ENCODE data around the gene UTP11. TPM values are rescaled to one million over a fixed set of nuclear protein-coding genes. Genes with fewer than 3 reads are reported as not detected.

The UTP11 gene
- total RNA-seq, 1 experiment from 2014 or later: 48.1 TPM

DNA sequence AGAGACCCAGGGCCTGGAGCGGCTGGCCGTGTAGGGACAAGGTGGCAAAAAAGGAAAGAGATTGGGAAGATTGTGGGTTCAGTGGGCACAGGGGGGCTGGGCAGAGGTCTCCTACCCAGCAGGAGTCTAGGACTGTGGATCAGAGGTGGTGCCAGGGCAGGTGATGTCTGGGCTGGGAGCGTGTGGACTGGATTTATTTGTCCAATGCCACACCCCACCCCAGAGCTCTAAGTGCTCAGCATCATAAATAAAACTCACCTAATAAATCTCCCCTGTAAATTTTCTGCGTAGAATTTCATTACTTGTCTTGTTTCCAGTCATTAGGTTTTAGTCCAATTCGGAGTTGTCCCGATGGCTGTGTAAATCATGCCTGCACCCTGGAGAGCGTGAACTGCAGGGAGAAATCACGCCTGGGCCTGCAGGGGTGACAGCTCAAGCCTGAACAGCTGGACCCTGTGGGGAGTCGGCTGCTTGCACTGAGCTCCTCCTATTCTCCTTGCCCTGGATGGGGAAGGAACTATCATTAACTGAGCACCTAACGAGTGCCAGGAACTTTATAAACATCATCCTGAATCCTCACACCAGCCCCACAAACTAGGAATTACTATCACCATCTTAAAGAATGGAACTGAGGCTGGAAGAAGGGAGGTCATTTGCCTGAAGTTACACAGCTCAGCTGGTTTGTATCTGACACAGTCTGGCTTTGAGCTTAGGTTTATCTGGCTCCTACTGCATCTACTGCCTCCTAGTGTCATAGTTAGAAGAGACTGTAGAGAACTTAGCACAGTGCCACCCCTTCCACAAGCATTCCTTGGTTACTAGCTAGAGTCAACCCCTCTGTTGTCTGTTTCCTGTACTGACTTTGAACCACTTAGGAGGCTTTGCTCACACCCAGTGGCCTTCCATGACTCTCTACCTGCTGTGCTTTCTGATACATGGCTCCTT lies 59.0 kb downstream of the UTP11 start:
- no peak for TF ChIP-seq EZH2phosphoT487 (IDR thresholded peaks at IDR 0.05; ENCODE audit: borderline replicate concordance, low read length)
- TF ChIP-seq, protein P1, sequence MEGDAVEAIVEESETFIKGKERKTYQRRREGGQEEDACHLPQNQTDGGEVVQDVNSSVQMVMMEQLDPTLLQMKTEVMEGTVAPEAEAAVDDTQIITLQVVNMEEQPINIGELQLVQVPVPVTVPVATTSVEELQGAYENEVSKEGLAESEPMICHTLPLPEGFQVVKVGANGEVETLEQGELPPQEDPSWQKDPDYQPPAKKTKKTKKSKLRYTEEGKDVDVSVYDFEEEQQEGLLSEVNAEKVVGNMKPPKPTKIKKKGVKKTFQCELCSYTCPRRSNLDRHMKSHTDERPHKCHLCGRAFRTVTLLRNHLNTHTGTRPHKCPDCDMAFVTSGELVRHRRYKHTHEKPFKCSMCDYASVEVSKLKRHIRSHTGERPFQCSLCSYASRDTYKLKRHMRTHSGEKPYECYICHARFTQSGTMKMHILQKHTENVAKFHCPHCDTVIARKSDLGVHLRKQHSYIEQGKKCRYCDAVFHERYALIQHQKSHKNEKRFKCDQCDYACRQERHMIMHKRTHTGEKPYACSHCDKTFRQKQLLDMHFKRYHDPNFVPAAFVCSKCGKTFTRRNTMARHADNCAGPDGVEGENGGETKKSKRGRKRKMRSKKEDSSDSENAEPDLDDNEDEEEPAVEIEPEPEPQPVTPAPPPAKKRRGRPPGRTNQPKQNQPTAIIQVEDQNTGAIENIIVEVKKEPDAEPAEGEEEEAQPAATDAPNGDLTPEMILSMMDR (conservative IDR thresholded peaks at IDR 0.05; ENCODE audit: low read depth, low read length): peak; percentile 55
- no peak for TF ChIP-seq EZH2 (IDR thresholded peaks at IDR 0.05; ENCODE audit: low read length, unreplicated experiment)
- intact Hi-C loops (cut with micrococcal nuclease): loop anchor here (1.0 kb wide), 1 partner anchor 45 kb away; no protein-coding TSS in a partner anchor

DNA sequence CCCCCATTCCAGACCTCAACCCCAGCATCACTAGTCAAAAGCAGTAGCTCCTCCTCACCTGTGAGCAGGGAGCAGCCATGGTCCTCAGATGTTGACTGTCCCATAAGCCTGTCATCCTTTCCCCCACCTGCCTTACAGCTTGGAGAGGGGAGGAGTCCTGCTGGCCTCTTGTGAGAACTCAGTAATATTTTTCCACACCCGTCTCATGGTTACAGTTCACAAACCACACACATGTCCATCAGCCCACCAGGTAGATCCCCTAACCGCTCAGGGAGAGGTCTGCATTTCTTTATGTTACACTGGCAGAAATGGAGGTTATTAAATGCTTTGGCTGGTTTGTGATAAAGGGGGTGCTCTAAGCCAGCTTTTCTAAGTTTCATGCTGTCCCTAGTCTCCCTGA lies 60.3 kb downstream of the UTP11 start:
- Histone ChIP-seq H3K27me3 (ENCODE audit: low read length) (peaks cover 42% of the 10 kb centered on the region), H3K9me2 (replicated peaks; ENCODE audit: low read length) (no peaks in the 10 kb centered on the region), H3F3A (ENCODE audit: low read length, unreplicated experiment) (no peaks in the 10 kb centered on the region), H2AFZ (ENCODE audit: low read length) (no peak overlapping the region), H4K20me1 (ENCODE audit: low read length) (no peaks in the 10 kb centered on the region), H3K9me3 (ENCODE audit: low read length) (no peaks in the 10 kb centered on the region), H3K79me2 (ENCODE audit: low read length) (no peaks in the 10 kb centered on the region), H3K4me3 (ENCODE audit: low read length) (no peak overlapping the region), H3K36me3 (ENCODE audit: low read depth, low read length) (no peaks in the 10 kb centered on the region), H3K4me1 (ENCODE audit: insufficient read depth, low read length) (no peaks in the 10 kb centered on the region), H3K4me2 (ENCODE audit: low read length) (no peak overlapping the region), H3K9ac (ENCODE audit: low read length) (no peak overlapping the region), H3K27ac (ENCODE audit: low read length) (no peak overlapping the region)
- CTCF ChIA-PET: interaction anchor here (1.6 kb wide), 1 partner anchor 25 kb away, joined by 6 read pairs; no protein-coding TSS in a partner anchor
- DNase-seq (no peak), ATAC-seq (no peak)
- no TSS peak for BruUV-seq (replicated peaks)
- POLR2A ChIA-PET (ENCODE audit: unreplicated experiment): no interaction called here
- intact Hi-C loops (cut with micrococcal nuclease): loop anchor here (1.0 kb wide), 1 partner anchor 47 kb away; no protein-coding TSS in a partner anchor
- TF ChIP-seq, protein P1 (conservative IDR thresholded peaks at IDR 0.05; ENCODE audit: low read depth, low read length): no peak
- TF ChIP-seq EZH2 (IDR thresholded peaks at IDR 0.05; ENCODE audit: low read length, unreplicated experiment) (no peak), EZH2phosphoT487 (IDR thresholded peaks at IDR 0.05; ENCODE audit: borderline replicate concordance, low read length) (no peak)

More for the DNA sequence above, 59.0 kb downstream of the UTP11 start:
- H3K4me2 ChIP-seq (ENCODE audit: low read length): no peak overlapping the region
- no peaks in the 10 kb centered on the region for H3K79me2 ChIP-seq (ENCODE audit: low read length)
- no peaks in the 10 kb centered on the region for H3F3A ChIP-seq (ENCODE audit: low read length, unreplicated experiment)
- H4K20me1 ChIP-seq (ENCODE audit: low read length): no peaks in the 10 kb centered on the region
- DNase-seq (peak; percentile 38), ATAC-seq (peak; percentile 86)
- H3K9me2 ChIP-seq (replicated peaks; ENCODE audit: low read length): no peaks in the 10 kb centered on the region
- peaks cover 48% of the 10 kb centered on the region for H3K27me3 ChIP-seq (ENCODE audit: low read length)
- CTCF ChIA-PET: interaction anchor here (0.5 to 1.6 kb wide), 8 partner anchors 23 to 764 kb away, joined by 3 to 13 read pairs (median 4); partner anchors contain the start of gene POU3F1
- no peak overlapping the region for H3K4me3 ChIP-seq (ENCODE audit: low read length)
- BruUV-seq (replicated peaks): no TSS peak
- no peak overlapping the region for H3K27ac ChIP-seq (ENCODE audit: low read length)
- H3K4me1 ChIP-seq (ENCODE audit: insufficient read depth, low read length): no peaks in the 10 kb centered on the region
- POLR2A ChIA-PET (ENCODE audit: unreplicated experiment): interaction anchor here (0.6 kb wide), 1 partner anchor 761 kb away, joined by 3 read pairs; no protein-coding TSS in a partner anchor
- H3K9ac ChIP-seq (ENCODE audit: low read length): no peak overlapping the region
- H3K36me3 ChIP-seq (ENCODE audit: low read depth, low read length): no peaks in the 10 kb centered on the region
- H3K9me3 ChIP-seq (ENCODE audit: low read length): no peaks in the 10 kb centered on the region
- no peak overlapping the region for H2AFZ ChIP-seq (ENCODE audit: low read length)
